Stimulated activated CD4-positive, alpha-beta T cell treated with anti-CD3 and anti-CD28 coated beads, Interleukin-15, amount 100 ng/mL, for 48 hours (primary cell): Measurements from ENCODE around the gene TEDC2.

Experiments
- DNase-seq, 2 donors: peaks; one replicate each; pipeline ENCODE4 v3.0.0-alpha.2; 2020; ENCODE audit warnings: low read depth in 2 of 2

The TEDC2 gene

GRCh38 chr16:2513405-2514332 lies 53.8 kb downstream of the TEDC2 start, which contains the start of gene ATP6V0C:
TSS of gene ATP6V0C (plus strand) at chr16:2513952. CDS start at chr16:2514104, 152 bp downstream.
- peak; percentile 80 to 85 for DNase-seq
